IMR-90 (cell line): ENCODE data around the gene ZDHHC3. TPM values are rescaled to one million over a fixed set of nuclear protein-coding genes. Genes with fewer than 3 reads are reported as not detected.
A peak's percentile ranks its signal among the peaks of the same experiment; 100 is the strongest.

ENCODE experiments used
- ATAC-seq: fragments of 200-7000 bp; cut with Tn5 transposase; 2 replicates; pipeline ENCODE4 v1.9.1; 2020; ENCODE audit warnings: low read depth, mild to moderate bottlenecking, moderate library complexity
- BruUV-seq: library from RNA; stranded (reverse); fragments of 400-500 nt; replicated peaks from 2 replicates; lab custom pipeline; 2021; lab: Mats Ljungman, UMichigan
- CTCF ChIA-PET: fragments of 300-600 bp; formaldehyde crosslinking; extraction: SDS; loops from one replicate; lab custom pipeline; 2021; ENCODE audit warnings: antibody characterized with exemption; lab: Yijun Ruan, JAX
- POLR2A ChIA-PET: fragments of 300-600 bp; sonication (Branson Sonifier 250); formaldehyde crosslinking; loops from one replicate; lab custom pipeline; 2022; ENCODE audit warnings: antibody characterized with exemption; ENCODE audit not compliant: unreplicated experiment; lab: Charles Lee
- DNase-seq: peaks from one replicate; pipeline ENCODE4 v3.0.0; 2013
- H2AFZ ChIP-seq: replicated peaks from 2 replicates; pipeline ENCODE3; 2013; ENCODE audit warnings: low read length, mild to moderate bottlenecking; ENCODE audit not compliant: poor library complexity
- H2AK5ac ChIP-seq: 2 replicates; pipeline ENCODE4 v1.6.1; 2013; ENCODE audit warnings: low read depth, low read length, inconsistent platforms
- H2AK9ac ChIP-seq: replicated peaks from 2 replicates; pipeline ENCODE3; 2013; ENCODE audit warnings: mild to moderate bottlenecking, low read depth, low read length, moderate library complexity; ENCODE audit not compliant: poor library complexity
- H2BK120ac ChIP-seq: 2 replicates; pipeline ENCODE4 v1.6.1; 2013; ENCODE audit warnings: low read depth, low read length, inconsistent platforms
- H2BK15ac ChIP-seq: 3 replicates; pipeline ENCODE4 v1.6.1; 2013; ENCODE audit warnings: low read depth, low read length, inconsistent platforms
- H2BK20ac ChIP-seq: 2 replicates; pipeline ENCODE4 v1.6.1; 2013; ENCODE audit warnings: low read depth, mild to moderate bottlenecking, inconsistent platforms, low read length, moderate library complexity
- H2BK5ac ChIP-seq: 2 replicates; pipeline ENCODE4 v1.6.1; 2013; ENCODE audit warnings: mild to moderate bottlenecking, low read depth, low read length, inconsistent platforms; ENCODE audit not compliant: poor library complexity, severe bottlenecking
- H3K14ac ChIP-seq: replicated peaks from 2 replicates; pipeline ENCODE4 v1.6.1; 2013; ENCODE audit warnings: low read depth, low read length, inconsistent platforms
- H3K18ac ChIP-seq: 2 replicates; pipeline ENCODE4 v1.6.1; 2013; ENCODE audit warnings: low read depth, low read length, control low read depth
- H3K23ac ChIP-seq: 2 replicates; pipeline ENCODE4 v1.6.1; 2013; ENCODE audit warnings: low read depth, low read length, inconsistent platforms
- H3K27ac ChIP-seq: 2 replicates; pipeline ENCODE4 v1.5.1; 2013; ENCODE audit warnings: mild to moderate bottlenecking, control low read depth, low read length; ENCODE audit not compliant: insufficient read depth
- H3K27me3 ChIP-seq: 2 replicates; pipeline ENCODE4 v1.6.1; 2013; ENCODE audit warnings: low read length; ENCODE audit not compliant: control insufficient read depth, insufficient read depth
- H3K36me3 ChIP-seq: 2 replicates; pipeline ENCODE4 v1.6.1; 2013; ENCODE audit warnings: low read length, mixed read lengths; ENCODE audit not compliant: control insufficient read depth, insufficient read depth
- H3K4ac ChIP-seq: 2 replicates; pipeline ENCODE4 v1.6.1; 2013; ENCODE audit warnings: low read depth, low read length, inconsistent platforms
- H3K4me1 ChIP-seq: 2 replicates; pipeline ENCODE4 v1.6.1; 2013; ENCODE audit warnings: low read length, mixed read lengths; ENCODE audit not compliant: control insufficient read depth, insufficient read depth
- H3K4me2 ChIP-seq: 2 replicates; pipeline ENCODE4 v1.6.1; 2013; ENCODE audit warnings: low read depth, mild to moderate bottlenecking, control low read depth, low read length, moderate library complexity
- H3K4me3 ChIP-seq: 2 replicates; pipeline ENCODE4 v1.5.1; 2013; ENCODE audit warnings: low read depth, mild to moderate bottlenecking, control low read depth, low read length, moderate library complexity; ENCODE audit not compliant: insufficient read depth
- H3K56ac ChIP-seq: 2 replicates; pipeline ENCODE4 v1.6.1; 2013; ENCODE audit warnings: low read length, inconsistent platforms; ENCODE audit not compliant: insufficient read depth; ENCODE audit errors: extremely low read depth
- H3K79me1 ChIP-seq, 2 experiments: 2 replicates each; pipeline ENCODE4 v1.6.1; 2013; ENCODE audit warnings: low read length in 2 of 2, inconsistent platforms in 1 of 2, low read depth in 1 of 2
- H3K9ac ChIP-seq: 2 replicates; pipeline ENCODE4 v1.6.1; 2013; ENCODE audit warnings: low read depth, low read length, control low read depth
- H3K9me1 ChIP-seq: 2 replicates; pipeline ENCODE4 v1.6.1; 2013; ENCODE audit warnings: low read length, inconsistent platforms; ENCODE audit not compliant: insufficient read depth
- H3K9me3 ChIP-seq: 2 replicates; pipeline ENCODE4 v1.6.1; 2013; ENCODE audit warnings: low read length; ENCODE audit not compliant: control insufficient read depth, insufficient read depth
- H4K20me1 ChIP-seq: 2 replicates; pipeline ENCODE4 v1.6.1; 2013; ENCODE audit warnings: low read length, inconsistent platforms; ENCODE audit not compliant: insufficient read depth
- H4K5ac ChIP-seq: 2 replicates; pipeline ENCODE4 v1.6.1; 2013; ENCODE audit warnings: mild to moderate bottlenecking, low read depth, low read length, control low read depth
- H4K8ac ChIP-seq, 2 experiments: 2 replicates each; pipeline ENCODE4 v1.6.1; 2013; ENCODE audit warnings: low read depth in 2 of 2, low read length in 2 of 2, control low read depth in 1 of 2, inconsistent platforms in 1 of 2
- H4K91ac ChIP-seq: 2 replicates; pipeline ENCODE4 v1.6.1; 2013; ENCODE audit warnings: low read depth, low read length, inconsistent platforms; ENCODE audit not compliant: insufficient read depth
- BHLHE40 ChIP-seq: fragments of 150-350 bp; IDR thresholded peaks from 2 replicates; pipeline ENCODE4 v1.6.1; 2016; ENCODE audit warnings: mild to moderate bottlenecking, low read depth, low read length
- CEBPB ChIP-seq: IDR thresholded peaks from 2 replicates; pipeline ENCODE4 v1.6.1; 2012; ENCODE audit warnings: low read depth, low read length, improper control_type of control experiment
- SMC3 ChIP-seq: fragments of 150-350 bp; IDR thresholded peaks from 2 replicates; pipeline ENCODE4 v1.6.1; 2016; ENCODE audit warnings: low read depth, mild to moderate bottlenecking, antibody characterized with exemption, low read length, moderate library complexity
- WGBS, 2 experiments: methylation state at CpG; one replicate each; pipeline versions ENCODE4 v1.1.5 to v1.1.7; 2013; ENCODE audit warnings: missing lambda C conversion rate in 2 of 2; ENCODE audit not compliant: insufficient read length in 1 of 2; ENCODE audit errors: extremely low coverage in 2 of 2; 5-methylcytosine and 5-hydroxymethylcytosine counted together
- dilution Hi-C: fragments of 300-500 bp; cut with HindIII; formaldehyde crosslinking; loops from one replicate; pipeline ENCODE4 v1.14.3; 2018; ENCODE audit warnings: low sequenced_read_pairs; ENCODE audit not compliant: unreplicated experiment
- in situ Hi-C: fragments of 300-500 bp; cut with MboI; formaldehyde crosslinking; loops from 3 replicates; pipeline ENCODE4 v1.14.3; 2019; ENCODE audit warnings: low sequenced_read_pairs, inconsistent platforms, mixed read lengths
- intact Hi-C: fragments of 100-400 bp; cut with micrococcal nuclease; formaldehyde crosslinking; loops from 2 replicates; pipeline ENCODE4 v1.10.0; 2022
- polyA plus RNA-seq, 3 experiments: library from polyadenylated mRNA; depleted of rRNA; stranded (reverse); fragments of >200 nt; gene quantifications; 2 replicates each; pipeline ENCODE4 v1.2.3, GENCODE V29; 2012; ENCODE audit warnings: low replicate concordance in 1 of 3
- total RNA-seq: library from RNA; depleted of rRNA; stranded (reverse); fragments of >200 nt; gene quantifications from 2 replicates; pipeline ENCODE4 v1.2.3, GENCODE V29; 2012
- TF ChIP-seq, protein P1 (sequence below): fragments of 150-350 bp; IDR thresholded peaks from 2 replicates; pipeline ENCODE4 v1.6.1; 2017; ENCODE audit warnings: mild to moderate bottlenecking, antibody characterized with exemption, low read length, low read depth

The ZDHHC3 gene
- total and polyA plus RNA-seq, 2 of the 4 experiments (the other 2 are of a cell fraction), result 57.7 to 59.6 TPM

DNA sequence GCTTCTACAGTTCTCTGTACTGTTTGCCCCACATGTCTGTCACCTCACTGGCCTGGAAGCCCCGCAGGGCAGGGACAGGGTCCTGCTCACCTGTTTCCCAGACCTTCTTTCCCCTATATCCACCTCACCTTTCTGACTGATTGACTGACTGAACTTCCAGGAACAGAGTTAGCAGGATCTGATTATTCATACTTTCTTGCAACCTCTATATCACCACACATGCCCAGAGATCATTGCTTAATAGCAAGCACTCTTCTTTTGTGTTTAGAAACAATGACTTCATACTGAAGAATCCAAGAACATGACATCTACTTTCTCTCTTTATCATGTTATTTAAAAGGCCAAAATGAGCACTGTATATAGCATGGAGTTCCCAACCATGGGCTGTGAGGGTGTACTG lies 32.1 kb upstream of the ZDHHC3 start:
- Histone ChIP-seq H2AK9ac (peak overlapping the region; percentile 39), H2BK5ac (peak overlapping the region; percentile 69), H3K56ac (no peak overlapping the region; the same call in 1 of the 2 replicates), H3K9me1 (peaks cover 30% of the 10 kb centered on the region), H3K27ac (no peak overlapping the region), H3K4me2 (peak overlapping the region; percentile 51; the same call in 1 of the 2 replicates), H3K4me3 (no peak overlapping the region), H3K9me3 (no peaks in the 10 kb centered on the region), H3K79me1 (peaks cover 7 to 26% of the 10 kb centered on the region in 2 experiments; a peak in 3 of 4 replicates), H3K18ac (no peak overlapping the region), H3K4me1 (peaks cover 30% of the 10 kb centered on the region), H4K5ac (0 out of 2 replicates have a peak overlapping the region, but pooled peaks have one; percentile 10), H3K4ac (peak overlapping the region; percentile 3; the same call in 1 of the 2 replicates), H2BK120ac (0 out of 2 replicates have a peak overlapping the region, but pooled peaks have one; percentile 53), H2BK15ac (no peak overlapping the region), H3K14ac (peak overlapping the region; percentile 69; the same call in 1 of the 2 replicates), H4K8ac (peak overlapping the region in 1 of 2 experiments; percentile 53; a peak in 1 of 4 replicates), H4K20me1 (peaks cover 5% of the 10 kb centered on the region), H3K36me3 (peaks cover 14% of the 10 kb centered on the region), H3K9ac (no peak overlapping the region), H4K91ac (no peak overlapping the region), H3K23ac (no peak overlapping the region), H2AK5ac (peak overlapping the region; percentile 41; the same call in 1 of the 2 replicates), H2BK20ac (no peak overlapping the region), H3K27me3 (no peaks in the 10 kb centered on the region), H2AFZ (no peak overlapping the region)
- intact Hi-C loops, result no loop called here
- WGBS, 2 experiments, result 100% methylated on average over 1 of the region's 1 CpG; no CpG with 5 or more reads in 1 of the 2 experiments
- DNase-seq, result peak; percentile 79
- POLR2A ChIA-PET, result no interaction called here
- CTCF ChIA-PET, result interaction anchor here (1.3 kb wide), 1 partner anchor 13 kb away, joined by 4 read pairs; no protein-coding TSS in a partner anchor
- BruUV-seq, result no TSS peak
- peak; percentile 5; the same call in 1 of the 2 replicates for ATAC-seq
- TF ChIP-seq CEBPB (peak; percentile 96), SMC3 (no peak), BHLHE40 (peak; percentile 51; the same call in 1 of the 2 replicates)
- TF ChIP-seq, protein P1, sequence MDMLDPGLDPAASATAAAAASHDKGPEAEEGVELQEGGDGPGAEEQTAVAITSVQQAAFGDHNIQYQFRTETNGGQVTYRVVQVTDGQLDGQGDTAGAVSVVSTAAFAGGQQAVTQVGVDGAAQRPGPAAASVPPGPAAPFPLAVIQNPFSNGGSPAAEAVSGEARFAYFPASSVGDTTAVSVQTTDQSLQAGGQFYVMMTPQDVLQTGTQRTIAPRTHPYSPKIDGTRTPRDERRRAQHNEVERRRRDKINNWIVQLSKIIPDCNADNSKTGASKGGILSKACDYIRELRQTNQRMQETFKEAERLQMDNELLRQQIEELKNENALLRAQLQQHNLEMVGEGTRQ, result no peak
- in situ Hi-C loops, result no loop called here
- dilution Hi-C loops, result no loop called here
